Kidney epithelial cell (primary cell): ENCODE data around the gene COL13A1. TPM values are rescaled to one million over a fixed set of nuclear protein-coding genes. Genes with fewer than 3 reads are reported as not detected.

ENCODE experiments used
- DNase-seq: peaks from one replicate; pipeline ENCODE4 v3.0.0-alpha.2; 2010; ENCODE audit warnings: low read depth
- H3K27me3 ChIP-seq: 2 replicates; pipeline ENCODE4 v1.6.0; 2011; ENCODE audit warnings: low read length; ENCODE audit not compliant: control insufficient read depth, insufficient read depth
- H3K36me3 ChIP-seq: 2 replicates; pipeline ENCODE4 v1.5.1; 2011; ENCODE audit warnings: low read length; ENCODE audit not compliant: control insufficient read depth, insufficient read depth
- H3K4me3 ChIP-seq: 2 replicates; pipeline ENCODE4 v1.5.1; 2011; ENCODE audit warnings: low read depth, mild to moderate bottlenecking, control low read depth, low read length
- CTCF ChIP-seq: IDR thresholded peaks from 2 replicates; pipeline ENCODE4 v1.5.1; 2011; ENCODE audit warnings: mild to moderate bottlenecking, moderate library complexity, low read length, control low read depth, inconsistent platforms; ENCODE audit not compliant: insufficient read depth, poor library complexity, severe bottlenecking
- total RNA-seq: library from RNA; depleted of rRNA; stranded (reverse); fragments of >200 nt; gene quantifications from 2 replicates; pipeline ENCODE4 v1.2.3, GENCODE V29; 2015

COL13A1 gene
- total RNA-seq, 1 donor from 2014 or later = 1.7 TPM

DNA sequence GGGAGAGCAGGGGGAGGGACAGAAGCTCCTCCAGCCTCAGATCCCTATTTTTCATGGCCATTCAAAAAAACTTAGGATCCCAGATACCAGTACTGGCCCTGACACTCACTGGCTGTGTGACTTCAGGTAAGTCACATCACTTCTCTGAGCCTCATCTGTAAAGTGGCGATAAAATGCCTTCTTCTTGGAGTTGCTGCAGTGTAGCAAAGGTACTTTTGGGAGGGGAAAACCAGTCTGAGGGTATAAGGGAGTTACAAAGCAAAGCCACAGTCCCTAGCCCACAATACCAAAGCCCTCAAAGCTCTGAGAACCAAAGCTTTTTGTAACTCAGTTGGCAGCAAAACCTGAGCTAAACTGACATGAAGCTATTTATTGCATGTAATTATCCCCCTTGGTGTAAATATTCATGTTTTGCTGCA lies 43.4 kb upstream of the COL13A1 start:
- Histone ChIP-seq H3K4me3 (no peak overlapping the region), H3K27me3 (peaks cover 3% of the 10 kb centered on the region), H3K36me3 (no peaks in the 10 kb centered on the region)
- no peak for TF ChIP-seq CTCF
- DNase-seq = no peak

- H3K27me3 ChIP-seq = peaks cover 3% of the 10 kb centered on the region
- H3K36me3 ChIP-seq = no peaks in the 10 kb centered on the region
- TF ChIP-seq CTCF = no peak
- no peak overlapping the region for H3K4me3 ChIP-seq
- no peak for DNase-seq
Measured at GRCh38 chr10:69759641-69760040, 42.1 kb upstream of the COL13A1 start.

DNA sequence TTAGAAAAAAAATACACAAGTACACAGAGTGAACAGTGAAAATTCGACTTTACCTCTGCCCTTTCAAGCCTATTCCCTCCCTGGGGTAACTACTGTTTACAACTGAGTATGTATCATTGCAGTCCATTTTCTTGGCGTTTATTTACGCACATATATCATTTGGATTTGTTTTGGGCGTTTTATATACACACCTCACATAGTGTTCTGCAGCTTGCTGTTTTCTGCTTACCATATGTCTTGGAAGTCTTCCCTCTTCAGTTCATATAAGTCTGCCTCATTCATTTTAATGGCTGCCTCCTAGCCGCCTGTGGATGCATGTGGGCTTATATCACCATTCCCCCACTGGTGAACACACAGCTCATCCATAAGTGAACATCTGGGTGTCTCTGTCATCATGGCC lies 41.6 kb upstream of the COL13A1 start:
- TF ChIP-seq CTCF = no peak
- Histone ChIP-seq H3K27me3 (peaks cover 3% of the 10 kb centered on the region), H3K4me3 (no peak overlapping the region), H3K36me3 (no peaks in the 10 kb centered on the region)
- no peak for DNase-seq

DNA sequence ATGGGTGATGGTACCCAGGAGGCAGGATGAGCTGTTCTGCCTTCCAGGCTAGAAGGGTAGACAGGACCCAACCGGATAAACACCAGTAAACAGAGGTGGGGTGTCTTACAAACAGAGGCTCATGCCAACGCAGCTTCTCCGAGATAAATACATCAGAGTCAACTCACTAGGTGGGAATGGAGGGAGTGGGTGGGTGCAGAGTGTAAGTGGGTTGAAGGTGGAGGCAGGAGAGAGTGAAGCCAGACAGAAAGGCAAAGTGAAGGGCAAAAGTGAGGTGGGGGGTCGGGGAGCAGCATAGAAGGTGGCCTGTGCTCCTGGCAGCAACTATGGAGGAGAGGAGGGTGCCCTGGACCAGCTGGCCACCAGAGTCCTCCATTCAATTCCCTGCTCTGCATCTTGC lies 40.4 kb upstream of the COL13A1 start:
- Histone ChIP-seq H3K27me3 (peaks cover 3% of the 10 kb centered on the region), H3K4me3 (no peak overlapping the region), H3K36me3 (no peaks in the 10 kb centered on the region)
- DNase-seq = no peak
- no peak for TF ChIP-seq CTCF

- no peak for DNase-seq
- H3K27me3 ChIP-seq = peaks cover 3% of the 10 kb centered on the region
- no peak for TF ChIP-seq CTCF
- H3K36me3 ChIP-seq = no peaks in the 10 kb centered on the region
- H3K4me3 ChIP-seq = no peak overlapping the region
Measured at GRCh38 chr10:69766161-69766910, 35.4 kb upstream of the COL13A1 start.

DNA sequence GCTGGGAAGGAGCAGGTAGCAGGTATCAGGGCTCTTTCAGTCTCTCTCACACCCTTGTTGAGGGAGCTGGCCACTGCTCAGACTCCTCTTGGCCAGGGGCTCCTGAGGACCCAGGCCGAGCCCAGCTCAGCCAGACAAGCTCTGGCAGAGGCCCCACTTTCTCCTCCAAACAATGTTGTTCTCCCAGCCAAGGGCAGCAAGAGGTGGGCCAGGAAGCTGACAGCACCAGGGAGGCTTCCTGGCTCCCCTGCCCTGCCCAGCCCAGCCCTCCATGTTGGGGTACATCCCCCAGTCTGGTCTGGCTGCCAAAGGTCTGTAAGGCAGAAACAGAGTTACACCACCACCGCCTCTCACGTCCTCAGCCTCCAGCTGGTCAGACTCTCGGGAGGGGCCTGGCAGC lies 33.9 kb upstream of the COL13A1 start:
- no peak for TF ChIP-seq CTCF
- Histone ChIP-seq H3K36me3 (no peaks in the 10 kb centered on the region), H3K27me3 (no peaks in the 10 kb centered on the region), H3K4me3 (no peak overlapping the region)
- no peak for DNase-seq
